ENCODE results near the gene MYH14.
"Not testable (repeated sequence)": the region's sequence is repeated elsewhere in the genome, so short reads cannot be mapped to it uniquely, and the experiment has no call there.

MYH14 gene

DNA sequence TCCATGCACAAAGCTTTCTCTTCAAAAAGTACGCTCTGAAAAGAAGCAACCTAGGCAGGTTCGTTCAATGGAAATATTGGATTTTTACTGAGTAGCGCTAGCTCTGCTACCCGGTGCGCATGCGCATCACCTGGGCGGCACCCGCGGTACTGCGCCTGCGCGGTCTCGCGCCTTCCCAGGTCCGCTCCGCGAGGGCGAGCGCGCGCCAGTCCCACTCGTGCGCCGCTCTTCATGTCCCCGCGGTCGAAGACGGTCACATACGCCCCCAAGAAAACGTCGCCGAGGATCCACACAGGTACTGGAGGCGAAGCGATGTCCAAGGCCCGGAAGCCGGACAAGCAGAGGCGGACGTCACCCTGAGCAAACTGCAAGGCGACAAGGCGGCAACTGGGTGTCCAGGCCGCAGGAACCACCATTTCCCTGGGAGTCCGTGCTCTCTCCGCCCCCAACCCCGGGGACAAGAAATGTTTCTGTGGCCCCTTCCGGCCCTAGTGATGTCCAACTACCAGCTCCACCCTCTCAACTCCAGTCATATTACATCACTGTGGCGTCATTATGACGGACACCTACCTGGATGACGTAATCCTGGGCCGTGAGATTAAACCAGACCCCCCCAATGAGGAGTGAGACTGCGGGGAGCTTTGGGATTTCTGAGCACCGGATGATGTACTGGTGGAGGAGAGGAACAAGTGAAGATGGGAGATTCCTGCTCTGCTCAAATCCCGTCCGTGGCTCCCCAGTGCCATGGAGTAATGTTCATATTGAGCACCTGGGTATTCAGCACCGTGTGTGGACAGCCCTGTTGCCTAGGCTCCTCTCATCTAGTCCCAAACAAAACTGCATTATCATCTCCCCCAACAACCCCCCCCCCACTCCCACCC lies 130.6 kb downstream of the MYH14 start:
- peak; percentile 54 for DNase-seq

DNA sequence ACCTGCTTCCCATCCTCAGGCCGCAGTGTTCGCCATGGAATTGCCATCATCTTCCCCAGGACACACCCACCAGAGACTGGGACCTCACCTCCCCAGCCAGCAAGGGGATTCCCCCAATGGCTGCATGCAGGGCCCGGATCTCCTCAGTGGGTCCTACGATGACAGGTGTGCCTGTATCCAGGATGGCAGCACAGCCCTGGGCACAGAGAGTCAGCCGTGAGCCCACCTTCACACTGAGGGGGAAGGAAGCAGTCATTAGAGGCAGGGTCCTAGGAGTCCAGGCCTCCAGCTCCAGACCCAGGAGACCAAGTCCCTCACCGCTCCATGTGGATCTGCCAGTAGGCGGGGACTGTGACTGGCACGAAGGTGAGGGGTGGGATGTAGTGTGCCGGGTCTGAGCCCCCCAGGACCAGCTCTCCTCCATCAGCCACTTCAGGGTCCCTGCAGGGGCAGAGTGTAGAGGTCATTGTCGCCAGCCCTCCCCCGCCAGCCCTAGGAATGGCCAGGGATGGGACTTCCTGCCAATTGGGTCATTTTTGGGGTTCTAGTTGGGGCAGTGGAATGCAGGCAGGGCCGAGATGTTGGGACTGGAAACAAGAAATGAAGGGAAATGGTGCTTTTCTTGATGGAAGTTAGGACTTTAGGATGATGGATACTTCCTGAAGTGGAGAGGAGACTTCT lies 131.5 kb downstream of the MYH14 start:
- no peak for DNase-seq

DNA sequence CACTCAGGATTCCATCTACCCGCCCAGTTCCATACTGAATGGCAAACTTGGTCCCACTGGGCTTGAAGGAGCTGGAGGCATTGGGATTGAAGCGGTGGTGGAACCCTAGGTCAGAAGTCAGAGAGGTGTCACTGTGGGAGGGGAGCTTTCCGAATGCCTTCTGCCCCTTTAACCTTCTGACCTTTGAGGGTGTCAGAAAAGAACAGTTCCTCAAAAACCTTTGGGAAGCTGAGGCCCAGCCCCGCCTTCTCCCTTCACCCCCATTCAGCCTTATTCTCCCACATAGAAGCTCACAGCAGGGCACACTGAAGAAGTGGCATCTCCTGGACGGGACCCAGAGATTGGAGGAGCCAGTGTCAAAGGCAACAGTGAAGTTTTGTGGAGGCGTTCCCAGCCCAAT lies 133.6 kb downstream of the MYH14 start:
- not testable (repeated sequence) for DNase-seq

DNA sequence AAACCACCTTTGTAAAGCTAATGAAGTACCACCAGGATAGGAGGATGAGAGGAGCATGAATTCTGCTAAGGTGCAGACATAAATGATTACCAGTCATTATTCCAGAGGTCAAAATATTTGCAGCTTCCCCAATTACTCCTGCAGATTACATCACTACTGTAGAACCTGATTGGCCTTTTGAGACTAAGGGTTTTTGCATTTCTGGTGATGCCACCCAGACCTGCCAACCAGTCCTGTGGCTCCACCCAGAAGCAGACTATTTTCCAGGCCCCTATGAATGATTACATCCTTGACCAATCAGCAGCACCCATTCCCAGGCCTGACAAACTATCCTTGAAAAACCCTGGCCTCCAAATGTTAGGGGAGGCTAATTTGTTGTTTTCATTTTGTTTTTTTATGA lies 136.9 kb downstream of the MYH14 start:
- DNase-seq, result no peak

DNA sequence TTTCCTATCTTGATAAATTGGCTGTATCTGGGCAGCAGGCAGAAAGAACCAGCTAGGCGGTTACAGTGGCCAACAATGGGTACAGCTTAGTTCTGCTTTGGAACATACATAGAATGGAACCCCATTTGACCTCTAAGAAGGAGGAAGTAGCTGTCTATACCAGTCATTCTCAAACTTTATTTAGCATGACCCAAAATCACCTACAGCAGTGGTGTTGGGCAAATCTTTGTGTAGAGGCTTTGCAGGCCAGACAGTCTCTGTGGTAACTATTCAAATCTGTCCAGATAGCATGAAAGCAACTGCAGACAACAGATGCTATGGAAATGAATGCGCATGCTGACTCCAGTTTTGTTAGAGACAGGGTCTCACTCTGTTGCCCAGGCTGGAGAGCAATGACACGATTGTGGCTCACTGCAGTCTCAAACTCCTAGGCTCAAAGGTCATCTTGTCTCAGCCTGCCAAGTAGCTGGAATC lies 137.7 kb downstream of the MYH14 start:
- DNase-seq, result no peak

DNA sequence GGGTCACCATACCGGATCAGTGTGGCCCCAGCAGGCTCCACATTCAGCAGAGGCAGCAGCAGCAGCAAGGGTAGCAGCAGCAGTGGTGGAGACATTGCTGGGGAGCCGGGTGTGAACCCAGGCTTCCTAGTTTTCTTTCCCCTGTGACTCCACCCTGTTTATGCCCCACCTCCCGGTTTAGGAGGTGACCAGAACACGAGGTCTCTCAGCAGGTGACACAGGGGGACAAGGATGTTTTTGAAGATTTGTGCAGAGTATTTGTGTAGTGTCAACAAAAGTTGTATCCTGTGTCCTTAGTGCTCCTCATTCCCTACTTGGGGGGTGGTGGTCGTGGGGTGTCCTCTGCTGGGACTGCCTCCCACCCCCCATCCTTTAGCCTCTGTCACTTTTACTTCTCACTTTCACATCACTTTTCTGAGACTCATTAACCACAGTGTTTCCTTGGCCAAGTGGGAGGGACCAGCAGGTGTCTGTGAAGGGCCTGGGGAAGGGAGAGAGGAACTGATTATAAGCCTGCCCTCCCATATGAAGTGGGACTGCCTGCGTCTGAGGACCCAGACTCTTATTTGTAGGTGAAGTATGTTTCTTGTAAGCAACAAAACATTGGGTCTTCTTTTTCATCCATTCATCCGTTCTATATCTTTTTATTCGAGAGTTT lies 141.4 kb downstream of the MYH14 start:
- DNase-seq, result no peak

DNA sequence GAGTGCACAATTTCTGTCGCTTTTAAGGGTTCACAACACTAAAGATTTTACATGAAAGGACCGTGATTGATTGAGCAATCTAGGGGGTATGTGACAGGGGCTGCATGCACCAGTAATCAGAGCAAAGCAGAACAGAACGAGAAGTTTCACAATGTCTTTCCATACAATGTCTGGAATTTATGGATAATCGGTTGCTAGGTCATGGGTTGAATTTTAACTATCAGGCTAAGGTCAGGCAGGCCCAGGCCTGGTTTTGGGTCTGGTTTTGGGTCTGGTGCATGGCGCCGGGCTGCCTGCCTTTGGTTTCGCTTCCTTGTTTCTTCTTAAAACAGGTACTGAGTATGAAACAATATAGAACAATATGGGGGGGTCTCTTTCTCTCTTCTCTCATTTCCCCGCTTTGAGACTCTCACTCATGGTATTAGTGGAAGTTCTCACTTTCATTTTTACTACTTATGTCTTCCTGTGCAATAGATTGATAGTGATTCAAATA lies 143.7 kb downstream of the MYH14 start:
- DNase-seq, result not testable (repeated sequence)

DNA sequence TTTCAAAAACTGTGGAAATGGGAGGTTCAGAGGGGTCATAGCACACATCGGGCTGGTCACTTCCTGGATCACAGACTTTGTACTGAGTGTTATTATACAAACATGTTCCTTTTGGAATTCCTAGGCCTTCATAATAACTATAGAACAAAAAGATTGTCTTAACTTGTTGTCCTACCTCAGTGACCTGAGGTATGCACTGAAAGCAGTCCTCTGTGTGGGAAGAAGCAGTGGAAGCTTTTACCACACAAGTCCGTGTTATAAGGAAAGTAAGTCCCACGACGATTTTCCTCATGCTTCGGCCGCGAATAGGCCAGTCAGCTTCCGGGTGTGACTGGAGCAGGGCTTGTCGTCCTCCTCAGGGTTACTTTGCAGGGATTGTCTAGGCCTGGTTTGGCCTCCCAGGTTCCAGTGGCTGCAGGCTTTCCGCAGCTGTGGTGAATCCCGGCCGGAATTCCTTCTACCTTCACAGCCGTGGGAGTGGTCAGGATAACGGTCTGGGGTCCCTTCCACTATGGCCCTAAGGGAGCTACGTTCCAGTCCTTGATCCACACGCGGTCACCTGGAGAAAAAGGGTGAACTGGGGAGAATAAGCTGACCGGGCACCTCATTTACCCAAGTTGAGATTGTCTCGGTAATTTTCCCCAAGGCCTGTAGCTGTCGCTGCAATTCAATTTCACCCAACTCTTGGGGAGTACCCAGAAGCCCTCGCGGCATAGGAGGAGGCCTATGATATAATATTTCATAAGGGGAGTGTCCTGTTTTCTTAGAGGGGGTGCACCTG lies 146.0 kb downstream of the MYH14 start:
- DNase-seq, result no peak

DNA sequence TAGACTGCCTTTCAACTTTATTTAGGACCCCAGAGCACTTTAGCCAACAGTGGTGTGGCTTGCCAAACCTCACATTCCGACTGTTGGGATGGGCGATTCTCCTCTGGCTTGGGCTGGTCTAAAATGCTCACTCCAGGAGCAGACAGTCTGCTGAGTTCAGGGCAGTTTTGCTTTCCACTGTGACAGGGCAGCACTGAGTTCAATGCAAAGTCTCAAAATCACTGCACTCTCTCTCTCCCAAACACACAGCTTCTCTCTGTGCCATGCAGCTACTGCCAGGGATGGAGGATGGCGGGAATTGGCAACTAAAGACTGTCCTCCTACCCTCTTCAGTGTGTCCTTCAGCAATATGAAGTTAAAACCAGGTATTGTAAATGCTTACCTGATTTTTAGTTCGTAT lies 148.8 kb downstream of the MYH14 start:
- DNase-seq, result no peak

DNA sequence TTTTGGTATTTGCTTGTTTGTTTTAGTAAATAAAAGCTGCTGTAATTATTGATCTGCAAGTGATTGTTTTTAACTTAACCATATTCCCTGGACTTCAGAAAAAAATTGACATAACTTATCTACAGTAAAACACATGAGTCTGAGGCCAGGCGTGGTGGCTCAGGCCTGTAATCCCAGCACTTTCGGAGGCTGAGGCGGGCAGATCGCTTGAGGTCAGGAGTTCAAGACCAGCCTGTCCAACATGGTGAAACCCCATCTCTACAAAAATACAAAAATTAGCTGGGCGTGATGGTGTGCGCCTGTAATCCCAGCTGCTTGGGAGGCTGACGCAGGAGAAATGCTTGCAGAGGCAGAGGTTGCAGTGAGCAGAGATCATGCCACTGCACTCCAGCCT lies 150.1 kb downstream of the MYH14 start:
- DNase-seq, result not testable (repeated sequence)

DNA sequence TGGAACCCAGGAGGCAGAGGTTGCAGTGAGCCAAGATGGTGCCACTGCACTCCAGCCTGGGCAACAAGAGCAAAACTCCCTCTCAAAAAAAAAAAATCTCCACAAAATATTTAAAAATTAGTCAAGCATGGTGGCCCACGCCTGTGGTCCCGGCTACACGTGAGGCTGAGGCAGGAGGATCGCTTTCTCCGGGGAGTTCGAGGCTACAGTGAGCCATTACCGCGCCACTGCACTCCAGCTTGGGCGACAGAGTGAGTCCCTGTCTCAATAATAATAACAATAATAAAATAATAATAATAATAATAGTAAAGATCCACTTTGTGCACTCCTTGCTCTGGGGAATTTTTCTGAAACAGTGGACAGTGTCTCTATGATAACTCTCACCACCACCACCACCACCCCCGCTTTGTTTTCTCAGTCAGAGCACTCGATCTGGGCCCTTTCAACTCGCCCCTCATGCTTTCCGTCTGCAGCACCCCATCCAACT lies 153.3 kb downstream of the MYH14 start:
- no peak for DNase-seq

DNA sequence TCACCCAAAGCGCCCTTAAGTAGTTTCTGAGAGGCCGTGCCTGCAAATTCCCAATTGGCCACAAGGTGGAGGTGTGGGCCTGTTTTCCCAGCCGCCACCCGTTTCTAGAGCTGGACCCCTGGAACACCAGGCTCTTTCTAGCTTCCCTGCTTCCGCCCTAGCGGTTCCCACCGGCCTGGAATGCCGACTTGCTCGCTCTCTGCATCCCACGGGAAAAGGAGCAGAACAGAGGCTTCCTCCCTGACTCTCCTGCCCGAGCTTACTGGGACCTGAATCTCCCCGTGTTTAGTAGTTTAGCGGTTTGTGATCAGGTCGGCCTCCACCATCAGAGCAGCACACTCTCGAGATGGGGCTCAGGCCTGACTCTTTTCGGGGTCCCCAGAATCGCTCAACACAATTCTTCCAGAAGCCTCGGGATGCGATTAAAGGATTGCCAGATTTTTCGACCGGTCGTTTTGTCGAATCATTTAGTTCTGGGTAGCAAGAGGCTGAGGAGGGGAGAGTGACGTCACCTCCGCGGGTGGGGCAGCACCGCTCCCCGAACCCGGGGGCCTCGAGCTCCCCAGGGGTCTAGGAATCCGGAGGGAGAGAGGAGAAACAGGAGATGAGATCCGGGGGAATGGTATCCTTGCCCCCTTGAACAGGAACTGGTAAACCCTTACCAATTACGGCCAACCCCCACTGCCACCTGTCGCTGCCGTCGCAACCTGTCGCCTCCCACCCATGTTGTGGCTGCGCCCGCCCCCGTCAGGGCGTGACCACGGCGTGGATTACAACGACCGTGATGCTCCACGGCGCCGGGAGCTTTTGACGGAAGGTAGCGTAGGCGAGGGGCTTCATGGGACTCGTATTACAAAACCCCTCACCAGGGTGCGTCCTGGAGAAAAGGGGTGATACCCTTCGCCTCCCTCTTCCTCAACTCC lies 154.0 kb downstream of the MYH14 start:
- peak; percentile 56 for DNase-seq

DNA sequence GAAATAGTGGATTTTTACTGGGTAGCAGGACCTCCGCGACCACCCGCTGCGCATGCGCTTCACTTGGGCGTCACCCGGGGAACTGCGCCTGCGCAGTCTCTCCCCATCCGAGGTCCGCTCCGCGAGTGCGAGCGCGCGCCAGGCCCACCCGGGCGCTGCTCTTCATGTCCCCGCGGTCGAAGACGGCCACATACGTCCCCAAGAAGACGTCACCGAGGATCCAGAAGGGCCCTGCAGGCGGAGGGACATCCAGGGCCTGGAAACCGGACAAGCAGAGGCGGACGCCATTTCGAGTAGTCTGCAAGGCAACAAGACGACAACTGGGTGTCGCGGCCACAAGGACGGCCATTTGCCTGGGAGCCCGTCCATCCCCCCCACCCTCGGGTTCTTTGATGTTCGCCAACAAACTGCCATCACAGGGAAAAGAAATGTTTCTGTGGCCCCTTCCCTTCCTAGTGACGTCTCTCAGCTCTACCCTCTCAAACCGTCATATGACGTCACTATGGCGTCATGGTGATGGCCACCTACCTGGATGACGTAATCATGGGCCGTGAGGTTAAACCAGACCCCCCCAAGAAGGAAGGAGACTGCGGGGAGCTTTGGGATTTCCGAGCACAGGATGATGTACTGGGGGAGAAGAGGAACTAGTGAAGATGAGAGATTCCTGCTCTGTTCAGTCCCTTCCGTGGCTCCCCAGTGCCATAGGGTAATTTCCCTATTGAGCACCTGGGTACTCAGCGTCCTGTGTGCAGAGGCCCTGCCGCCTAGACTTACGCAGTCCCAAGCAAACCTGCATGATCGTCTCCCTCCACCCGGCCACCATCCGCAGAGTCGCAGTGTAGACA lies 155.3 kb downstream of the MYH14 start:
- DNase-seq, result peak; percentile 54

DNA sequence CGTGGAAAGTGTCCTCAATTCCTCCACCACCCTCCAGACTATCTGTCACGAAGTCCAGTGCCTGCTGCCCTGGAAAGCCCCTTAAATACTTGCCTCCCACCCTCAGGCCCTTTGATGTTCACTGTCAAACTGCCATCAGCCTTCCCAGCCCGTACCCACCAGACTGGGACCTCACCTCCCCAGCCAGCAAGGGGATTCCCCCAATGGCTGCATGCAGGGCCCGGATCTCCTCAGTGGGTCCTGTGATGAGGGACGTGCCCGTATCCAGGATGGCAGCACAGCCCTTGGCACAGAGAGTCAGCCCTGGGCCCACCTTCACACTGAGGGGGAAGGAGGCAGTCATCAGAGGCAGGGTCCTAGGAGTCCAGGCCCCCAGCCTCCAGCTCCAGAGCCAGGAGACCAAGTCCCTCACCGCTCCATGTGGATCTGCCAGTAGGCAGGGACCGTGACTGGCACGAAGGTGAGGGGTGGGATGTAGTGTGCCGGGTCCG lies 156.0 kb downstream of the MYH14 start:
- no peak for DNase-seq
